Neural crest cell (in vitro differentiated cells): ENCODE results near the gene TIMM10B. TPM values are rescaled to one million over a fixed set of nuclear protein-coding genes. Genes with fewer than 3 reads are reported as not detected.

Source experiments
- DNase-seq: peaks from one replicate; pipeline ENCODE4 v3.0.0; 2021; ENCODE audit warnings: low read depth, mixed read lengths, low spot score
- H3K27ac Mint-ChIP-seq: one replicate; pipeline ENCODE4 v1.8.0; 2021; ENCODE audit warnings: mild to moderate bottlenecking, mixed read lengths; ENCODE audit not compliant: unreplicated experiment
- H3K27me3 Mint-ChIP-seq: 2 replicates; pipeline ENCODE4 v1.8.0; 2021; ENCODE audit warnings: low read depth, mild to moderate bottlenecking, mixed read lengths
- H3K36me3 Mint-ChIP-seq: 2 replicates; pipeline ENCODE4 v1.8.0; 2021; ENCODE audit warnings: low read depth, mild to moderate bottlenecking, mixed read lengths
- H3K4me1 Mint-ChIP-seq: 2 replicates; pipeline ENCODE4 v1.8.0; 2021; ENCODE audit warnings: mixed read lengths
- H3K4me3 Mint-ChIP-seq: one replicate; pipeline ENCODE4 v1.8.0; 2021; ENCODE audit warnings: mild to moderate bottlenecking, mixed read lengths
- H3K9me3 Mint-ChIP-seq: 2 replicates; pipeline ENCODE4 v1.8.0; 2021; ENCODE audit warnings: mixed read lengths
- total RNA-seq: library from RNA; stranded (reverse); gene quantifications from 2 replicates; pipeline ENCODE4 v1.2.1, GENCODE V29; 2021
- TF ChIP-seq, protein P1 (sequence below): fragments of 200-600 bp; sonication (generic); conservative IDR thresholded peaks from 2 replicates; pipeline ENCODE4 v1.5.0; 2021; ENCODE audit warnings: antibody characterized with exemption, mild to moderate bottlenecking

Gene TIMM10B
- total RNA-seq, 1 donor from 2014 or later = 47.6 TPM

DNA sequence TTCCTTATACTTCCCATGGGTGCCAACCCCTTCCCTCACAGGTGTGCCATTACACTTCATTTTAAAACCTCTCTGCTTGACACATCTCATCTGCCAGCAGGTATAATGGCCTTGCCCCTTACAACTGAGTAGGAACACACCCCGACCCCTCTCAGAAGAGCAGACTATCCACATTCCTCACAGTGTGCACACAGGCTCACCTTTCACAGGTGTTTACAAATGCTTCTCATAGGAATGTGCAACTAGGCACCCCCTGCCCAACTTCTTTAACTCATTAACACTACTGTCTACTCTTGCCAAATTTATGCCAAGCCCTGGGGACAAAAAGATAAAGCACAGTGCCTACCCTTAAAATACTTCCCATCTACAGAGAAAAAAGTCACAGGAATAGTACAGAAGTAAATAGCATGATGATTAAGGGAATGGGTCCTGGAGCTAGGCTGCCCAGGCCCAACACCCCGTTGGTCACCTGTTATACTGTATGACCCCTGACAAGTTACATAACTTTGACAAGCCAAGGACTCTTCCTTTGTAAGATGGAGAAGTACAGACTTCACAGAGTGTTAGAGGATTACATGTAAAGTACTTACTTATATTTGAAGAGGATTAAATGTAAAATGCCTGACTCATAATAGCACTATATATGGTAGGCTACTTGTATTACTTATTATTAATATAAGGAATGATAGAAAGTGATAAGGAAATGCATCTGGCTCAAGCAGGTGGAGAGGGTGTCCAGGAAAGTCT, 22.8 kb upstream of the TIMM10B start:
- DNase-seq = no peak
- TF ChIP-seq, protein P1, sequence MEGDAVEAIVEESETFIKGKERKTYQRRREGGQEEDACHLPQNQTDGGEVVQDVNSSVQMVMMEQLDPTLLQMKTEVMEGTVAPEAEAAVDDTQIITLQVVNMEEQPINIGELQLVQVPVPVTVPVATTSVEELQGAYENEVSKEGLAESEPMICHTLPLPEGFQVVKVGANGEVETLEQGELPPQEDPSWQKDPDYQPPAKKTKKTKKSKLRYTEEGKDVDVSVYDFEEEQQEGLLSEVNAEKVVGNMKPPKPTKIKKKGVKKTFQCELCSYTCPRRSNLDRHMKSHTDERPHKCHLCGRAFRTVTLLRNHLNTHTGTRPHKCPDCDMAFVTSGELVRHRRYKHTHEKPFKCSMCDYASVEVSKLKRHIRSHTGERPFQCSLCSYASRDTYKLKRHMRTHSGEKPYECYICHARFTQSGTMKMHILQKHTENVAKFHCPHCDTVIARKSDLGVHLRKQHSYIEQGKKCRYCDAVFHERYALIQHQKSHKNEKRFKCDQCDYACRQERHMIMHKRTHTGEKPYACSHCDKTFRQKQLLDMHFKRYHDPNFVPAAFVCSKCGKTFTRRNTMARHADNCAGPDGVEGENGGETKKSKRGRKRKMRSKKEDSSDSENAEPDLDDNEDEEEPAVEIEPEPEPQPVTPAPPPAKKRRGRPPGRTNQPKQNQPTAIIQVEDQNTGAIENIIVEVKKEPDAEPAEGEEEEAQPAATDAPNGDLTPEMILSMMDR = no peak
- no peak overlapping the region for H3K27ac Mint-ChIP-seq
- H3K4me1 Mint-ChIP-seq = no peaks in the 10 kb centered on the region
- no peaks in the 10 kb centered on the region for H3K27me3 Mint-ChIP-seq
- peaks cover 3% of the 10 kb centered on the region for H3K36me3 Mint-ChIP-seq
- no peak overlapping the region for H3K4me3 Mint-ChIP-seq
- H3K9me3 Mint-ChIP-seq = no peaks in the 10 kb centered on the region

DNA sequence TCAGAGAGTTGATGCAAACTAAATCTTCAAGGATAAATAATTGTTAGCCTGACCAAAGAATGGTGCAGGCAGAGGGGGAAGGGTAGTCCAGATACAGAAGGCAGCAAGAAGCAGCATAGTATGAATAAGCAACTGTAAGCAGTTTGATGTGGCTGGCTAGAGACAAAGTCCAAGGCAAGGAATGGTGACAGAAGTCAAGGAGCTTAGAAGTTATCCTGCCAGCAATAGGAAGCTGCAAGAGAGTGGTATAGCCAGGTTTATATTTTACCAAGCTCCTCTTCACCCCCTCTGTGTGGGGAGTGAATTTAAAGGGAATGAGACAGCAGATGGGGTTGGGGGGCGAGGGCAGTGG, 22.2 kb upstream of the TIMM10B start:
- TF ChIP-seq, protein P1 = no peak
- H3K9me3 Mint-ChIP-seq = no peaks in the 10 kb centered on the region
- H3K4me1 Mint-ChIP-seq = no peaks in the 10 kb centered on the region
- no peaks in the 10 kb centered on the region for H3K27me3 Mint-ChIP-seq
- no peak for DNase-seq
- no peak overlapping the region for H3K4me3 Mint-ChIP-seq
- H3K36me3 Mint-ChIP-seq = peaks cover 6% of the 10 kb centered on the region
- no peak overlapping the region for H3K27ac Mint-ChIP-seq

DNA sequence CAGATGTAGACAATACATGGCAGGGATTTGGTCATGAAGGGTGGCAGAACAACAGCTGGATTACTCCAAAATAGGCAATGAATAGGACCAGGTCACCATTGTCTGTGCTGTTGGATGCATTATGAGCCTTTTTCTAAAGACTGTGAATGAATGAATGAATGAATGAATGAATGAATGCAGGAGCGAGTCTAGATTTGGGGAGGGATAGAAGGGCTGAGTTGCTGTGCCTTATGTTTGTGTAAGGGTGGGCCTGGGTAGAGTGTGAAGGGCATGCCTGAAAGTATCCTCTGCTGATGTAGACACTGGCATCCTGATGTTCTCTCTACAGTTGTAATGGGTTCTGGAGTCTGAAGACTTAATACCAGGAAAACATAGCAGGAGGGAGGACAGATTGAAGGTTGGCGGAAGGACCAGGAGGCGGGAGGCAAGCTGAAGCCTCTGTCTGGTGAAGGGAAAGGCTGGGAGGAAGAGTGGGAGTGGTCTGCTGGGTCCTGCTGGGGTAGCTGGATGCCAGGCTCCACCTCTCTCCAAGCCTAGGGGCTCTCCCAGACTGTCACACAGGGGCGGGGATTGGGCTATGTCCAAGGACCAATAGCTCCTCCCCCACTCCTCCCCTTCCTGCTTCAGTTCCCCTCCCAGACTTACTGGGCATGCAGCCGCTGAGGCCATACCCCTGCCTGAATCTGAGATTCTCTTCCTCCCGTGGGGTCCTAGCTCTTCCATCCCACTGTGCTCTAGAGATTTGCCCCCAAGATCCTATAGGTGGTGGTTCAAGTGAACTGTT, 12.4 kb upstream of the TIMM10B start:
- peaks cover 13% of the 10 kb centered on the region for H3K4me1 Mint-ChIP-seq
- H3K36me3 Mint-ChIP-seq = peaks cover 5% of the 10 kb centered on the region
- TF ChIP-seq, protein P1 = no peak

DNA sequence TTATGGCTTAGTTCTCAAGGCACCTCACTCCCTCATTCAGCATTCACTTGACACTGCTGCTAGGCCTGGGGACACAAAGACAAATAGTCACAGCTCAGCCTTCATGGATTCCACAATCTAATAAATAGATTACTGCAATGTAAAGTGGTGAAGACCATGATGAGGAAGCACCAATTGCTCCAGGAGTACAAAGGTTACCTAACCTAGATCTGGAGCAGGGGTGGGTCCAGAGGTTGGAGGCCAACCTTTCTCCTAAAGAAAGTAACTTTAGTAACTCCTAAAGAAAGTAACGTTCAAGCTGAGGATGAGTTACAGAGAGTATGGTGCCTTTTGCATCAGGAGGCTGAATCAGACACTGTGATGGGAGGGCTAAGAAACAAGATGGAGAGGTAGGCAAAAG, 11.7 kb upstream of the TIMM10B start:
- Mint-ChIP-seq H3K27me3 (no peaks in the 10 kb centered on the region), H3K9me3 (no peaks in the 10 kb centered on the region), H3K4me1 (peaks cover 19% of the 10 kb centered on the region), H3K4me3 (no peak overlapping the region), H3K36me3 (peaks cover 3% of the 10 kb centered on the region), H3K27ac (no peak overlapping the region)
- TF ChIP-seq, protein P1 = no peak
- DNase-seq = no peak

More for the DNA sequence above, 12.4 kb upstream of the TIMM10B start:
- Mint-ChIP-seq H3K27ac (no peak overlapping the region), H3K27me3 (no peaks in the 10 kb centered on the region), H3K4me3 (no peak overlapping the region), H3K9me3 (no peaks in the 10 kb centered on the region)
- DNase-seq = peak; percentile 68

DNA sequence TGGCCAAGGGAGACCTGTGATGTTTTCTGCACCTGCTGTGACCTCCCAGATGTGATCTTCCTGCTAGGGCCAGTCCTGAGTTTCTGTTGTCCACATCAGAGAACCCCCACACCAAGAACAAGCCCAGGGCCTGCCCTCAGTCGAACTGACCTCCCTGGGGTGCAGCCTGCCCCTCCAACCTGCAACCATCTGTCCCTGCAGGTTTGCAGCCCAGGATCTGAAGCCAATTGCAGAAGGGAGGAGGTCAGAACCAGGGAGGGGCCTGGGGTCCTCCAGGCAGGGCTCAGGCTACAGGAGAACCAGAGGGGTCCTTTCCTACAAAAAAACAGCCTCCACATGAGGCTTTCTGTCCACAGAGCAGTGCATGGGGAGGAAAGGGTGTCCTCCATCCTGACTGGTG, 8.4 kb upstream of the TIMM10B start:
- peaks cover 2% of the 10 kb centered on the region for H3K36me3 Mint-ChIP-seq
- H3K27ac Mint-ChIP-seq = no peak overlapping the region
- DNase-seq = no peak

More for the DNA sequence above, 8.4 kb upstream of the TIMM10B start:
- H3K4me3 Mint-ChIP-seq = peak overlapping the region; percentile 90
- TF ChIP-seq, protein P1 = no peak
- no peaks in the 10 kb centered on the region for H3K9me3 Mint-ChIP-seq
- H3K4me1 Mint-ChIP-seq = peaks cover 20% of the 10 kb centered on the region
- no peaks in the 10 kb centered on the region for H3K27me3 Mint-ChIP-seq
